DLD1 (cell line): ENCODE results near the gene A2M.

ENCODE experiments used
- in situ Hi-C: cut with HindIII; loops from 2 replicates; pipeline ENCODE4 v1.10.0; 2017; ENCODE audit warnings: low sequenced_read_pairs

Gene A2M

GRCh38 chr12:9099552-9100190 is 16.0 kb downstream of the A2M start:
- in situ Hi-C loops, result no loop called here

GRCh38 chr12:9098463-9099026 is 17.2 kb downstream of the A2M start:
- in situ Hi-C loops, result no loop called here

GRCh38 chr12:9098115-9098452 is 17.6 kb downstream of the A2M start:
- in situ Hi-C loops, result no loop called here

- in situ Hi-C loops, result no loop called here
These were observed 19.0 kb downstream of the A2M start for GRCh38 chr12:9096563-9097176.

- in situ Hi-C loops, result no loop called here
These were observed 20.4 kb downstream of the A2M start for GRCh38 chr12:9095322-9095721.

- in situ Hi-C loops, result no loop called here
These were observed 21.1 kb downstream of the A2M start for GRCh38 chr12:9094512-9095206.

GRCh38 chr12:9091891-9092598 is 23.7 kb downstream of the A2M start:
- in situ Hi-C loops, result no loop called here

GRCh38 chr12:9090220-9090619 is 25.5 kb downstream of the A2M start:
- in situ Hi-C loops, result no loop called here

GRCh38 chr12:9087087-9087835 is 28.5 kb downstream of the A2M start:
- in situ Hi-C loops, result no loop called here

GRCh38 chr12:9086087-9086486 is 29.6 kb downstream of the A2M start:
- in situ Hi-C loops, result no loop called here

GRCh38 chr12:9084417-9084816 is 31.3 kb downstream of the A2M start:
- in situ Hi-C loops, result no loop called here

- in situ Hi-C loops, result no loop called here
These were observed 31.9 kb downstream of the A2M start for GRCh38 chr12:9083793-9084192.

GRCh38 chr12:9081667-9082427 is 33.9 kb downstream of the A2M start:
- in situ Hi-C loops, result no loop called here

- in situ Hi-C loops, result no loop called here
These were observed 35.6 kb downstream of the A2M start for GRCh38 chr12:9079883-9080675.

- in situ Hi-C loops, result no loop called here
These were observed 36.6 kb downstream of the A2M start for GRCh38 chr12:9079082-9079481.

GRCh38 chr12:9077152-9078031 is 38.3 kb downstream of the A2M start:
- in situ Hi-C loops, result no loop called here

- in situ Hi-C loops, result no loop called here
These were observed 39.0 kb downstream of the A2M start for GRCh38 chr12:9076733-9077132.

- in situ Hi-C loops, result no loop called here
These were observed 40.6 kb downstream of the A2M start for GRCh38 chr12:9075138-9075535.
